Mesenchymal stem cell (in vitro differentiated cells and primary cell): Measurements from ENCODE around the gene MYOZ2.

Experiments used
- DNase-seq: peaks from one replicate; pipeline ENCODE4 v3.0.0-alpha.2; 2013
- H2AFZ ChIP-seq: one replicate; pipeline ENCODE4 v1.6.1; 2013; ENCODE audit warnings: low read depth, mild to moderate bottlenecking, control low read depth, inconsistent platforms, low read length, moderate library complexity
- H2AK5ac ChIP-seq: 2 replicates; pipeline ENCODE4 v1.6.1; 2013; ENCODE audit warnings: low read length, moderate library complexity, mild to moderate bottlenecking, inconsistent platforms; ENCODE audit not compliant: severe bottlenecking
- H2BK120ac ChIP-seq: one replicate; pipeline ENCODE4 v1.6.1; 2013; ENCODE audit warnings: low read depth, mild to moderate bottlenecking, inconsistent platforms, low read length, moderate library complexity
- H2BK12ac ChIP-seq, 2 experiments: one replicate each; pipeline ENCODE4 v1.6.1; 2013; ENCODE audit warnings: inconsistent platforms in 2 of 2, low read length in 2 of 2, mild to moderate bottlenecking in 2 of 2, moderate library complexity in 2 of 2, control low read depth in 1 of 2
- H2BK15ac ChIP-seq: one replicate; pipeline ENCODE4 v1.6.1; 2013; ENCODE audit warnings: mild to moderate bottlenecking, low read depth, inconsistent platforms; ENCODE audit not compliant: poor library complexity, severe bottlenecking
- H2BK5ac ChIP-seq: 2 replicates; pipeline ENCODE4 v1.6.1; 2013; ENCODE audit warnings: low read depth, mild to moderate bottlenecking, low read length, control low read depth, inconsistent platforms; ENCODE audit not compliant: poor library complexity, severe bottlenecking
- H3K14ac ChIP-seq, 2 experiments: one replicate each; pipeline ENCODE4 v1.6.1; 2013; ENCODE audit warnings: inconsistent platforms in 2 of 2, low read length in 2 of 2, control low read depth in 1 of 2, mild to moderate bottlenecking in 1 of 2, moderate library complexity in 1 of 2
- H3K18ac ChIP-seq, 2 experiments: one replicate each; pipeline ENCODE4 v1.6.1; 2013; ENCODE audit warnings: inconsistent platforms in 2 of 2, low read length in 2 of 2, control low read depth in 1 of 2, low read depth in 1 of 2, mild to moderate bottlenecking in 1 of 2
- H3K23ac ChIP-seq, 2 experiments: one replicate each; pipeline ENCODE4 v1.6.1; 2013; ENCODE audit warnings: inconsistent platforms in 2 of 2, low read length in 2 of 2, mild to moderate bottlenecking in 2 of 2, moderate library complexity in 2 of 2, control low read depth in 1 of 2
- H3K27ac ChIP-seq: 2 replicates; pipeline ENCODE4 v1.5.1; 2013; ENCODE audit warnings: mild to moderate bottlenecking, moderate library complexity, low read length, control low read depth, inconsistent platforms; ENCODE audit not compliant: poor library complexity, severe bottlenecking
- H3K27me3 ChIP-seq, 2 experiments: 2 replicates each; pipeline versions ENCODE4 v1.6.1 to v1.7.0; 2013; ENCODE audit warnings: low read length in 2 of 2, mild to moderate bottlenecking in 2 of 2, moderate library complexity in 2 of 2, control low read depth in 1 of 2, inconsistent platforms in 1 of 2; ENCODE audit not compliant: control insufficient read depth in 1 of 2, insufficient read depth in 1 of 2
- H3K36me3 ChIP-seq, 2 experiments: 2 replicates each; pipeline versions ENCODE4 v1.6.1 to v1.7.0; 2013; ENCODE audit warnings: low read length in 2 of 2, control low read depth in 1 of 2, inconsistent platforms in 1 of 2, low read depth in 1 of 2, mild to moderate bottlenecking in 1 of 2; ENCODE audit not compliant: insufficient read depth in 2 of 2, control insufficient read depth in 1 of 2
- H3K4ac ChIP-seq, 2 experiments: one replicate each; pipeline ENCODE4 v1.6.1; 2013; ENCODE audit warnings: inconsistent platforms in 2 of 2, low read length in 2 of 2, mild to moderate bottlenecking in 2 of 2, moderate library complexity in 2 of 2, control low read depth in 1 of 2, low read depth in 1 of 2
- H3K4me1 ChIP-seq: 2 replicates; pipeline ENCODE4 v1.6.1; 2013; ENCODE audit warnings: low read depth, low read length, control low read depth; ENCODE audit not compliant: control insufficient read depth, insufficient read depth
- H3K4me2 ChIP-seq: 2 replicates; pipeline ENCODE4 v1.6.1; 2013; ENCODE audit warnings: low read length, mild to moderate bottlenecking, inconsistent platforms; ENCODE audit not compliant: poor library complexity, severe bottlenecking
- H3K4me3 ChIP-seq, 2 experiments: 2 replicates each; pipeline versions ENCODE4 v1.5.1 to v1.7.0; 2013; ENCODE audit warnings: low read length in 2 of 2, mild to moderate bottlenecking in 2 of 2, control low read depth in 1 of 2, low read depth in 1 of 2; ENCODE audit not compliant: insufficient read depth in 1 of 2
- H3K79me1 ChIP-seq: replicated peaks from 2 replicates; pipeline ENCODE4 v1.6.1; 2013; ENCODE audit warnings: mild to moderate bottlenecking, control low read depth, low read length, inconsistent platforms; ENCODE audit not compliant: poor library complexity, severe bottlenecking
- H3K9ac ChIP-seq: 2 replicates; pipeline ENCODE4 v1.7.0; 2013; ENCODE audit warnings: mild to moderate bottlenecking, low read length, moderate library complexity
- H3K9me3 ChIP-seq: 2 replicates; pipeline ENCODE4 v1.7.0; 2013; ENCODE audit warnings: mild to moderate bottlenecking, low read length; ENCODE audit not compliant: control insufficient read depth
- H4K8ac ChIP-seq: one replicate; pipeline ENCODE4 v1.6.1; 2013; ENCODE audit warnings: inconsistent platforms, mild to moderate bottlenecking, low read length, moderate library complexity
- H4K91ac ChIP-seq: one replicate; pipeline ENCODE4 v1.6.1; 2013; ENCODE audit warnings: mild to moderate bottlenecking, low read length, inconsistent platforms
- WGBS: methylation state at CpG from one replicate; pipeline ENCODE4 v1.1.7; 2013; ENCODE audit warnings: mixed read lengths; 5-methylcytosine and 5-hydroxymethylcytosine counted together

Gene MYOZ2

DNA sequence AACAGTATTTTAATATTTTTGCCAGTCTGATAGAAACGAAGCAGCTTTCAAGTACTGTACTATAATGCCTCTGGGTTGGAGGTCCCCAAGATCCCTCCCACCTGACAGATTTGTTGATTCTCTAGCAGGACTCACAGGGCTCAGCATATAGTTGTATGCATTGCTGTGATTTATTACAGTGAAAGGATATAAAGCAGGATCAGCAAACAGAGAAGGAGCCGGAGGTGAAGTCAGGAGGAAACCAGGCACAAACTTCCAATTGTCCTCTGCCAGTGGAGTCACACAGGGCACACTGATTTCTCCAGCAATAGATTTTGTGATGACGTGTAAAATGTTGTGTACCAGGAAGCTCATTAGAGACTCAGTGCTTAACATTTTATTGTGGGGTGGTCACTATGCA, 95.9 kb downstream of the MYOZ2 start:
- H4K8ac ChIP-seq = no peak overlapping the region
- H2BK12ac ChIP-seq = no peak overlapping the region
- no peak overlapping the region for H2AFZ ChIP-seq
- H3K27ac ChIP-seq = no peak overlapping the region
- no peak overlapping the region for H2BK15ac ChIP-seq
- H3K27me3 ChIP-seq = no peaks in the 10 kb centered on the region
- peaks cover 4 to 96% of the 10 kb centered on the region in 2 experiments for H3K36me3 ChIP-seq
- 61% methylated on average over 3 of the region's 3 CpGs for WGBS
- no peaks in the 10 kb centered on the region for H3K4me1 ChIP-seq
- H4K91ac ChIP-seq = no peak overlapping the region
- H2BK120ac ChIP-seq = no peak overlapping the region
- no peak overlapping the region for H3K23ac ChIP-seq
- H3K4me2 ChIP-seq = no peak overlapping the region
- peaks cover 26% of the 10 kb centered on the region for H3K79me1 ChIP-seq
- peak overlapping the region; percentile 39 for H3K9ac ChIP-seq
- no peak overlapping the region for H2BK5ac ChIP-seq
- H3K4me3 ChIP-seq = no peak overlapping the region
- H3K14ac ChIP-seq = no peak overlapping the region
- H3K18ac ChIP-seq = peak overlapping the region in 1 of 2 experiments; percentile 24
- H3K9me3 ChIP-seq = no peaks in the 10 kb centered on the region
- no peak overlapping the region for H3K4ac ChIP-seq
- no peak overlapping the region for H2AK5ac ChIP-seq
- no peak for DNase-seq

DNA sequence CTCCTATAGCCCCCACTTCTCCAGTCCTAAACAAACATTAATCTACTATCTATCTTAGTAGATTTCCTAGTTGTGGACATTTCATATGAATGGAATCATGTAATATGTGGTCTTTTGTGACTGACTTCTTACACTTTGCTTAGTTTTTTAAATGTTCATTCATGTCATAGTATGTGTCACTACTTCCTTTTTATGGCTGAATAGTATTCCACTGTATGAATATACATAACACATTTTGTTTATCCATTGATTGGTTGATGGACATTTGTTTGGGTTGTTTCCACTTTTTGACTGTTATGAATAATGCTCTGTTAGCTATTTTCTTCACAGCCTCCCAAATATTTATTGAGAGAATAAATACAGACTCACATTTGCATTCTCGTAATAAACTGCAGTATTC, 96.7 kb downstream of the MYOZ2 start:
- Histone ChIP-seq H3K9me3 (no peaks in the 10 kb centered on the region), H3K4me2 (no peak overlapping the region), H3K27ac (no peak overlapping the region), H2BK120ac (no peak overlapping the region), H2BK5ac (no peak overlapping the region), H3K27me3 (no peaks in the 10 kb centered on the region), H2AFZ (no peak overlapping the region), H3K36me3 (peaks cover 4 to 96% of the 10 kb centered on the region in 2 experiments), H2BK15ac (no peak overlapping the region), H3K4me3 (no peak overlapping the region), H4K91ac (no peak overlapping the region), H3K4ac (no peak overlapping the region), H3K18ac (no peak overlapping the region), H3K79me1 (peaks cover 26% of the 10 kb centered on the region), H3K23ac (no peak overlapping the region), H4K8ac (no peak overlapping the region), H3K14ac (no peak overlapping the region), H2BK12ac (no peak overlapping the region), H3K4me1 (no peaks in the 10 kb centered on the region), H2AK5ac (no peak overlapping the region), H3K9ac (peak overlapping the region; percentile 59)
- WGBS = no CpG with 5 or more reads among the region's 1 CpG
- DNase-seq = no peak

DNA sequence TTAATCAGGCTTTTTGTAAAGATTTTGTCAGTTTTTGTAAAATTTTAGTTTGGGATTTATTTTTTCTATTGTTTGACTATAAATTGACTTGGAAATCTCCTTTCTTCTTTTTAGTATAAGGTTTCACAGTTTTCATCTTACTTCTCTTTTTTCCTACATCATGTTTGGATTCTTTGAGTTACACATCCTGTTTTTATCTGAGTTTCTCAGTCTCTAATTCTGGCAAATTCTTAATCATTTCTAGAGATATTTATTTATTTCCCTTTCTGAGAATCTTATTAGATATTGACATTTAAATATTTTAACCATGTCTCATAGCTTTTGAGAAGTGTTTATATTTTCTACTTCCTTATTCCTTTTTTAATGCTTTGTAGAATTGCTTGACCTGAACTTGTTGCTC, 97.6 kb downstream of the MYOZ2 start:
- peak overlapping the region; percentile 33 for H2BK5ac ChIP-seq
- H3K9ac ChIP-seq = peak overlapping the region; percentile 59
- peaks cover 4 to 96% of the 10 kb centered on the region in 2 experiments for H3K36me3 ChIP-seq
- no peaks in the 10 kb centered on the region for H3K27me3 ChIP-seq
- no peak overlapping the region for H3K4me2 ChIP-seq
- no peak overlapping the region for H4K8ac ChIP-seq
- no peak overlapping the region for H2AK5ac ChIP-seq
- H3K79me1 ChIP-seq = peaks cover 28% of the 10 kb centered on the region
- DNase-seq = no peak
- H3K4me3 ChIP-seq = no peak overlapping the region
- no peak overlapping the region for H2BK120ac ChIP-seq
- no peak overlapping the region for H3K18ac ChIP-seq
- no peak overlapping the region for H2BK12ac ChIP-seq
- H2BK15ac ChIP-seq = no peak overlapping the region
- no peak overlapping the region for H3K14ac ChIP-seq
- H3K4me1 ChIP-seq = no peaks in the 10 kb centered on the region
- no peak overlapping the region for H3K23ac ChIP-seq
- no peak overlapping the region for H4K91ac ChIP-seq
- no peak overlapping the region for H2AFZ ChIP-seq
- H3K27ac ChIP-seq = no peak overlapping the region
- no peaks in the 10 kb centered on the region for H3K9me3 ChIP-seq
- no peak overlapping the region for H3K4ac ChIP-seq

DNA sequence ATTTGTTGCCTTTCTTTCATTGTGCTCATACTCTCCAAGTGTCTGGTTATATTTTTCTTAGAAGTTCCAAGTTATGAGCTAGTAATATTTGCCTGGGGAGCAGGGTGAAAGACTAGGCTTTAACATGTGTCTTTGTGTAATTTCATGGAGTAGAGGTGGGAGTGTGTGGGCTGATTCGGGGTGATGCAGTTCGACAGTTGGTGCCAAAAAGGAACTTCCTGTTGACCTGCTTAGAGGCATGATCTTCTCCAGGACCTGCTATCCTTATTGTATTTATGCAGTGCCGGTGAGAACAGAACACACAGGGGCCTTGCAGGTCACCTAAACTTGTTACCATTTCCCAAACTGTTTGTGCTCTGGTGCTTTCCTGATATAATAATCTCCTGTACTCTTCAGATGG, 98.1 kb downstream of the MYOZ2 start:
- Histone ChIP-seq H3K27me3 (no peaks in the 10 kb centered on the region), H3K27ac (no peak overlapping the region), H4K8ac (peak overlapping the region; percentile 91), H4K91ac (no peak overlapping the region), H3K14ac (no peak overlapping the region), H3K4ac (peak overlapping the region in 1 of 2 experiments; percentile 35), H3K18ac (peak overlapping the region in 1 of 2 experiments; percentile 4), H3K4me2 (no peak overlapping the region), H3K4me1 (no peaks in the 10 kb centered on the region), H2BK12ac (no peak overlapping the region), H3K9me3 (no peaks in the 10 kb centered on the region), H3K4me3 (no peak overlapping the region), H3K23ac (no peak overlapping the region), H3K36me3 (peaks cover 4 to 96% of the 10 kb centered on the region in 2 experiments), H2BK15ac (no peak overlapping the region), H2AFZ (no peak overlapping the region), H3K79me1 (peaks cover 28% of the 10 kb centered on the region), H2BK5ac (no peak overlapping the region), H2BK120ac (no peak overlapping the region), H2AK5ac (no peak overlapping the region), H3K9ac (peak overlapping the region; percentile 59)
- WGBS = 32% methylated on average over 3 of the region's 3 CpGs
- DNase-seq = no peak
